ENCODE measurements around the gene INO80.

INO80 gene

GRCh38 chr15:41001524-41002214 lies 114.4 kb downstream of the INO80 start:
- TF ChIP-seq, protein P1, sequence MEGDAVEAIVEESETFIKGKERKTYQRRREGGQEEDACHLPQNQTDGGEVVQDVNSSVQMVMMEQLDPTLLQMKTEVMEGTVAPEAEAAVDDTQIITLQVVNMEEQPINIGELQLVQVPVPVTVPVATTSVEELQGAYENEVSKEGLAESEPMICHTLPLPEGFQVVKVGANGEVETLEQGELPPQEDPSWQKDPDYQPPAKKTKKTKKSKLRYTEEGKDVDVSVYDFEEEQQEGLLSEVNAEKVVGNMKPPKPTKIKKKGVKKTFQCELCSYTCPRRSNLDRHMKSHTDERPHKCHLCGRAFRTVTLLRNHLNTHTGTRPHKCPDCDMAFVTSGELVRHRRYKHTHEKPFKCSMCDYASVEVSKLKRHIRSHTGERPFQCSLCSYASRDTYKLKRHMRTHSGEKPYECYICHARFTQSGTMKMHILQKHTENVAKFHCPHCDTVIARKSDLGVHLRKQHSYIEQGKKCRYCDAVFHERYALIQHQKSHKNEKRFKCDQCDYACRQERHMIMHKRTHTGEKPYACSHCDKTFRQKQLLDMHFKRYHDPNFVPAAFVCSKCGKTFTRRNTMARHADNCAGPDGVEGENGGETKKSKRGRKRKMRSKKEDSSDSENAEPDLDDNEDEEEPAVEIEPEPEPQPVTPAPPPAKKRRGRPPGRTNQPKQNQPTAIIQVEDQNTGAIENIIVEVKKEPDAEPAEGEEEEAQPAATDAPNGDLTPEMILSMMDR (IDR thresholded peaks at IDR 0.05; ENCODE audit: borderline replicate concordance, insufficient read depth, low read depth, low read length), result no peak
- no peak overlapping the region for H3K4me3 ChIP-seq (ENCODE audit: low read depth, low read length)

GRCh38 chr15:40999190-40999589 lies 116.9 kb downstream of the INO80 start:
- no peak overlapping the region for H3K4me3 ChIP-seq (ENCODE audit: low read depth, low read length)
- TF ChIP-seq, protein P1 (IDR thresholded peaks at IDR 0.05; ENCODE audit: borderline replicate concordance, insufficient read depth, low read depth, low read length), result no peak

DNA sequence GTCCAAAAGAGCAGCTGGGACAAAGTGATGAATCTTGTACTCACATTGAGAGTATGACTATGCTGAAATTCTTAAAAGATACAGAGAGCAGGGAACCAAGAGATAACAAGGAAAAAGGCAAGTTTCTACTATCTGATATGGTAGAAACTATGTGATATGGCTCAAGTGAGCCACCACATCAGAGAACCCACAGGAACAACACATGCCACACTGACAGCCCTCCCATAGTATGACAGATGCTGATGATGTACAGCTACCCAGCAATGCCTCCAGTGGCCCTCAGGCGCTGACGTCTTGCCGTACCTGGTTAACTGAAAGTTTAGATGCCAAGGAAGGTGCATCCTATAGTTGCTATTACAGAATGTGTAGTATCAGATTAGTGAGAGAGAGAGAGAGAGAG lies 120.4 kb downstream of the INO80 start:
- no peak overlapping the region for H3K4me3 ChIP-seq (ENCODE audit: low read depth, low read length)
- TF ChIP-seq, protein P1 (IDR thresholded peaks at IDR 0.05; ENCODE audit: borderline replicate concordance, insufficient read depth, low read depth, low read length), result no peak

- TF ChIP-seq, protein P1 (IDR thresholded peaks at IDR 0.05; ENCODE audit: borderline replicate concordance, insufficient read depth, low read depth, low read length), result no peak
- H3K4me3 ChIP-seq (ENCODE audit: low read depth, low read length), result no peak overlapping the region
These were observed 123.3 kb downstream of the INO80 start for GRCh38 chr15:40992825-40993224.

- H3K4me3 ChIP-seq (ENCODE audit: low read depth, low read length), result no peak overlapping the region
- TF ChIP-seq, protein P1 (IDR thresholded peaks at IDR 0.05; ENCODE audit: borderline replicate concordance, insufficient read depth, low read depth, low read length), result no peak
These were observed 123.8 kb downstream of the INO80 start for GRCh38 chr15:40992241-40992741.

DNA sequence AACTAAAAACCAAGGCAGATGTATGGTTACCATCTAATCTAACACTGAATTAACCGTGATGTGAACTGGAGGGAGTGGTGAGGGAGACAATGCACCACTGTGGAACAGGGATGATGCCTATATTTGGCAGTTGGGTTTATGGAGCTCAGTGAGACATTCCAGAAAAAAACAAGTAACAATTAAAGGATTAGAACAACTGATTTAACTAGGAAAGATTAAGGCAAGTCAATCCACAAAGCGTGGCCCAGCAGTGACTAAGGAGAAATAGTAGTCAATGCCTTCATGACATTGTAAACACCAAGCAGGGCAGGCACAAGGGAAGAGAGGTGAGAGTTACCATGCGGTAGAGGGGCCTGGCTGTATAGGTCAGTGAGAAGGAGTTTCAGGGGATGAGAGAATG lies 124.7 kb downstream of the INO80 start:
- no peak overlapping the region for H3K4me3 ChIP-seq (ENCODE audit: low read depth, low read length)
- TF ChIP-seq, protein P1 (IDR thresholded peaks at IDR 0.05; ENCODE audit: borderline replicate concordance, insufficient read depth, low read depth, low read length), result no peak

GRCh38 chr15:40990789-40991188 lies 125.3 kb downstream of the INO80 start:
- TF ChIP-seq, protein P1 (IDR thresholded peaks at IDR 0.05; ENCODE audit: borderline replicate concordance, insufficient read depth, low read depth, low read length), result no peak
- no peak overlapping the region for H3K4me3 ChIP-seq (ENCODE audit: low read depth, low read length)

All from GM12875 (cell line).